GM21737 (cell line): Measurements from ENCODE around the gene SIGLEC14.
"Not testable (repeated sequence)": the region's sequence is repeated elsewhere in the genome, so short reads cannot be mapped to it uniquely, and the experiment has no call there.

Source experiments
- ATAC-seq: cut with Tn5 transposase; IDR thresholded peaks from one replicate; pipeline ENCODE4 v1.9.1; 2021; ENCODE audit warnings: mild to moderate bottlenecking, moderate library complexity; ENCODE audit not compliant: unreplicated experiment

The SIGLEC14 gene

DNA sequence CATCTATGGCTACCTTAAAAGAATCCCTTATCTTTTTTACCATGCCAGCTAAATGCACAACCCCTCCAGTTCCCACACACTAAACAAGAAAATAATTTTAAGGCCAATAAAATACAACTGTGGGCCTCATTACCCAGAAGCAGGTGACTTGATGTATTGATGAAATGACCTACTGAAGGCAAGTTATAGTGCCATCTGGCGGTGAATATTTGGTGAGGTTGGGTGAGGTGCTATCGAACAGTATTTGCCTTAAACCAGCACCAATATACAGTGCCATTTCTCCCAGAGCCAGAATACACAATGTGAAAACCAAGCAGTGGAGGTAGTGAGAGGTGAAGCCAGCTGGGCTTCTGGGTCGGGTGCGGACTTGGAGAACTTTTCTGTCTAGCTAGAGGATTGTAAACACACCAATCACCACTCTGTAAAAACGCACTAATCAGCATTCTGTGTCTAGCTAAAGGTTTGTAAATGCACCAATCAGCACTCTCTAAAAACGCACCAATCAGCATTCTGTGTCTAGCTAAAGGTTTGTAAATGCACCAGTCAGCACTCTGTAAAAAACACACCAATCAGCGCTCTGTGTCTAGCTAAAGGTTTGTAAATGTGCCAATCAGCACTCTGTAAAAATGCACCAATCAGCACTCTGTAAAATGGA is 29.4 kb upstream of the SIGLEC14 start:
- ATAC-seq: not testable (repeated sequence)

DNA sequence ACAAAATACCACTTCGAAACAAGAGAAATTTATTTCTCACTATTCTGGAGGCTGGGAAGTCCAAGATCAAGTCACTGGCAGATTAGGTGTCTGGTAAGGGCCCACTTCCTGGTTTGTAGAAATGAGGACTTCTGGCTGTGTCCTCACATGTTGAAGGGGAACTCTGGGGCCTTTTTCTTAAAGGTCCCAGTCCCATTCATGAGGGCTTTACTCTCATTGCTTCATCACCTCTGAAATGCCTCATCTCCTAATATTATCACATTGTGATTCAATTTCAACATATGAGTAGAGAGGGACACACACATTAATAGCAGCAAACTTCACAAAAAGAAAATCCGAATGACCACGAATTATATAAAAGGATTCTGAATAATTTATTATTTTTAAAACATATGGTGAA is 21.6 kb upstream of the SIGLEC14 start:
- ATAC-seq: no peak

DNA sequence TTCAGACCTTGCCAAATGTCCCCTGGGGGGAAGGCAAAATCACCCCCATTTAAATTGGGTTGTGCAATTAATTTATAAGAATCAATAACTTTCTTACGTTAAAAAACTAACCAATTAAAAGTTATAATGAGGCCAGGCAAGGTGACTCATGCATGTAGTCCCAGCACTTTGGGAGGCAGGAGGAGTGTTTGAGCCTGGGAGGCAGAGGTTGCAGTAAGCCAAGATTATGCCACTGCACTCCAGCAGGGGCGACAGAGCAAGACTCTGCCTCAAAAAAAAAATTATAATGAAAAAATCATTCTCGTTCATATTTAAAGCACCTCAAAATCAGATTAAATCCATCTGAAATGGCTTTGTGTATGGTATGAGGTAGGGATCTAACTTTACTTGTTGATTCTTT is 18.4 kb upstream of the SIGLEC14 start:
- no peak for ATAC-seq

DNA sequence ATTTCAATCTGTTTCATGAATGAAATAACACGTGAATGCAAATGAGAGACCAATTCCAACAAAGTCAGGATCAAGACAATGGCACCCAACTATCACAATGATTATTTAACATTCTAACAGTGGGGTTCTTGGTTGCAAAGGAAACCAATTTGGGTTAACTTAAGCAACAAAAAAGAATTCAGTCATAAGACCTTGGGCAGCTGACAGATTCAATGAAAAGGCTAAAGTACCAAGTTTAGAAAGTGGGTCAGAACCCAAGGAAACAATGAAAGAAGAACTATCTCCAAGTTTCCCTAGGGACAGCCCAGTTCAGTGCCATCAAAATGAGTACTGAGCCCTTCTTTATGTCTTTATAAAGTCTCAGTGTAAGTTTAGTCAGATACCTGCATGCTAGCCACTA is 17.5 kb upstream of the SIGLEC14 start:
- ATAC-seq: no peak

DNA sequence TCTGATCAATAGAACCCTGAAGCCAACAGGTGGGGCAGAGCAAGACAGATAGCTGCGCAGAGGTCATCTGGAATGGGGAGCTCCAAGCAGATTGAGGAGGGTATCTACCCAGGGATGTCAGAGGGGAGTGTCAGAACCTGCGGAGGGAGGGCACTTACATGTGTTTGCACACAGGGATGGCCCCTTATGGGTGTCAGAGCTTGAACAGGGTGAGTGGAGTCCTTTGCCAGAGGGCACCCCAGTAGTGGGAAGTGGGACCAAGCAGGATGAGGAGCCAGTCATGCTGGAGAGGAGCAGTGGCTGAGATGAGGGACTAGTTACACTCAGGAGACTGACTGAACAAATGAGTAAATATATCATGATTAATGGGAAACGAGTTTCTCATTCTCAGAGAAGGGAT is 17.0 kb upstream of the SIGLEC14 start:
- no peak for ATAC-seq

DNA sequence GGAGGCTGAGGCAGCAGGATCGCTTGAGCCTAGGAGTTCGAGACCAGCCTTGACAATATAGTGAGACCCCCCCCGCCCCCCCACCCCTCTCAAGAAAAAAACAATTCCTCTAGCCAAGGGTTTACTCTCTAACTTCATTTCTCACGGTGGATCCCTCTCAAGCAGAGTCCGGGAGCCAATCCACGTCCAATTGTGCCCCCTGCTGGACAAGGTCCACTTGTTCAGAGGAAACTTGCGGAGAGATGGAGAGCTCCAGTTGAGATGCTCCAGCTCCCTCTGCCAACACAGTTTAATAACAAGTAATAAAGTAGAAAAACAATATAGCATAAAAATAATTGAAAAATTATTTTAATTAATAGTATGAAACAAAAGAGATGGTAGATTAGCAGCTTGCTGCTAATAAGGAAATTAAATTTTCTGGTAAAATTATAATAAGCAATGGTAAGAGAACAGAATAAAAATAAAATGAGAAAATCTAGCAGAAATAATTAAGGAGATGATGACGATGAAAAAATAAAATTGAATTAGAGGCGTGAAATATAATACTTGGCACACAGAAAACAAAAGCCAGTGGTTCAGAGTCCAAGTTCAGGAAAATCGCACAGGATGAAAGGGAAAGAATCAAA is 14.5 kb upstream of the SIGLEC14 start:
- no peak for ATAC-seq

DNA sequence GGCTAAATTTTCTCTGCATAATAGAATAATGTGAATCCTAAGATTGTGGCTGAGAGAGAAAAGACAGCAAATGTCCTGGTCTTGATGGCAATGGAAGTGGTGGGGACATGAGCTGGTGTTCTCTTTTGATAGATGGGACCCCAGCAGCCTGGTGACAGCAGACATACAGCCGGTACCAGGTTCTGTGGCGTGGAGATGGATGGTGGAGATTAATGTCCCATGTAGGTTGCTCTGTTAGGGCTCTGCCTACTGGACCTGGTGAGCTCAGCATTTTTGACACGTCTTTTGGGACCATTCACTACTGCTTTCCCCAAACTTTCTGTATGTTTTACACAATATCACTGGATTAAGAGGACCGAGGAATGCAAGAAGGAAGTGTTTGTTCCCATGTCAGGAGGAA is 8.2 kb upstream of the SIGLEC14 start:
- no peak for ATAC-seq

DNA sequence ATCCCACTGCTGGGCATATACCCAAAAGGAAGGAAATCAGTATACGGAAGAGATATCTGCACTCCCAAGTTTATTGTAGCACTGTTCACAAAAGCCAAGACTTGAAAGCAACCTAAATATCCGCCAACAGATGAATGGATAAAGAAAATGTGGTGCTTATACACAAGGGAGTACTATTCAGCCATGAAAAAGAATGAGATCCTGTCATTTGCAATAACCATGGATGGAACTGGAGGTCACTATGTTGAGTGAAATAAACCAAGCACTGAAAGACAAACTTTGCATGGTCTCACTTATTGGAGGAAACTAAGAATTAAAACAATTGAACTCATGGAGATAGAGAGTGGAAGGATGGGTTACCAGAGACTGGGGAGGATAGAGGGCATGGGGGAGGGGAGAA is 6.5 kb upstream of the SIGLEC14 start:
- ATAC-seq: no peak

DNA sequence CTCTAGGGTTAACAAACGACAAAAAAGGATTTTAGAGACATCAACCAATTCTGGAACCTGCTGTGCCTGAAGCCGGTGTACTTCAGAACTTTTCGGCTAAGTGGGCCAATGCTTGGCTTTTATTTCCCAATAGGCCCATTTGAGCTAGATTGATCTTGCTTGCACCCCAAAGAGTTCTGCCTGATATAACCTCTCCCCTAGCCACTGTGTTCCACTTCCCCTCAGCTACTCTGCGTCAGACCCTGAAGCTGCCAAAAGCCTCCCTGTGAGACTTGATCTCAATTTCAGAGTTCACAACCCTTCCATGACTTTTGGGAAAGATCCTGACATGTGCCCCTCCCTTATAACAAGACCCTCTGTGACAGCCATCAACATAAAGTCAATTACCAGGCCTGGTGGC is 5.6 kb upstream of the SIGLEC14 start:
- no peak for ATAC-seq

DNA sequence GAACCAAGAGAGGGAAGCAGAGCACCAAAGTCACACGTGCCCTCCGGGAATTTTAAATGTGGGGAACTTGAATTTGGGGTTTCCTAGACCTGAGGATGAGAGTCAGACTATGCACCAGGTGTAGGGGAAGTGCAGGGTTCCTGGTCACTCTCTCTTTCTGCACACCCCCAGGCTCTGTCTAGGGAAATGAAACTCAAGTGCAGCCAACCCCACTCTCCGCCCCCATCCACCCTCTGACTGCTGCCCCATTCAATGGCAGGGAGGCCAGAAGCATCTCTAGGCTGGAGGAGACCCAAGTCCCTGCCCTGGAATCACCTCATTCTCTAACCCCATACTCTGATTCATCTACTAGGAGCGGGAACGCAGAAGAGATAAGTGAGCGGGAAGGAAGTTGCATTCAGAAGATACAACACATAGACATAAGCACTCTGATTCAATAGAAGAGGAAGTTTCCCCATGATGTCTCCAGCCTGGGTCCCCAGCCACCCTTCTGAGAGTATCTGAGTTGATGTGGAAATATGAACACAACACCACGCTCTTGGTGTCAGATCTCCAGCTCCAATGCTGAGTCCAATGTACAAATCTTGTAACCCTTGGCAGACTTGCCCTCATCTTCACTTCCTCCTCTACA is 4.7 kb upstream of the SIGLEC14 start:
- ATAC-seq: no peak

DNA sequence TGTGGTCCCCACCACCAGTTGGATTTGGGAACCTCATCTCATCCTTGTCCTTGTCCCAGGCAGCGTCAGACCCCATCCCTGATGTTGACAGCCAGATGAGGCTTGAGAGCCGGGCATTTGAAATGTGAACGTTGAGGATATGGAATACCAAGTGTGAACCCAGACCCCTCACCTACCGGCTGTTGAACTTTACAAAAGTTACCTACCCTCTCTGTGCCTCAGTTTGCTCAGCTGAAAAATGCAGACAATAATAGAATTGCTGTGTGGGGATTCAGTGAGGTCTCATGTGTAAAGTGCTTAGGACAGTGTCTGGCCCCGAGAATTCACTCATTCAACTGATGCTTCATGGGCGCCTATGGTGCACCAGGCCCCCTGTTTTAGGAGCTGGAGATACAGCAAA is 693 bp upstream of the SIGLEC14 start:
- no peak for ATAC-seq

DNA sequence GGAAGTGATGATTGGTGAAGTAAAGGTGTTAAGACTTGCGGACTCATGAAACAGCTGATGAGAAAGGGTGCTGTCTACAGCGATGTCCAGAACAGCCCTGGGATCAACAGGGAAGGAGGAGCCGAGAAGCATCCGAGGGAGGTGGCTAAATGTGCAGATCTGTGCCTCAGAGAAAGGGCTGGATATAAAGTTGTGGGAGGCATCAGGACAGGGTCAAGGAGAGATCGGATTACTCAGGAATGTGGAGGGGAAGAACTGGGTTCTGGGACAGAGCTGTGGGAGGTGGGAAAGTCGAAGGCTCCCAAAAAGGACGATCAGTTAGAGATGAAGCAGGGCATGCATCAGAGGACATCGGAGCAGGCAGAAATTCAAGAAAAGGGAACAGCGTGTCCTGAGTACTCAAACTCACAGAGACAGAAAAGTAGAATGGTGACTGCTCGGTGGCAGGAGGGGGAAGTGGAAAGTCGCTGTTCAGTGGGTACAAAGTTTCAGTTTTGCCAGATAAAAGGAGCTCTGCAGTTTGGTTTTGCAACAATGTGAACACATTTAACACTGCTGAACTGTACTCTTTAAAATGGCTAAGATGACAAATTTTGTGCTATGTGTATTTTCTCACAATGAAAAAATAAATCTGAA is 1.9 kb downstream of the SIGLEC14 start:
- ATAC-seq: no peak

DNA sequence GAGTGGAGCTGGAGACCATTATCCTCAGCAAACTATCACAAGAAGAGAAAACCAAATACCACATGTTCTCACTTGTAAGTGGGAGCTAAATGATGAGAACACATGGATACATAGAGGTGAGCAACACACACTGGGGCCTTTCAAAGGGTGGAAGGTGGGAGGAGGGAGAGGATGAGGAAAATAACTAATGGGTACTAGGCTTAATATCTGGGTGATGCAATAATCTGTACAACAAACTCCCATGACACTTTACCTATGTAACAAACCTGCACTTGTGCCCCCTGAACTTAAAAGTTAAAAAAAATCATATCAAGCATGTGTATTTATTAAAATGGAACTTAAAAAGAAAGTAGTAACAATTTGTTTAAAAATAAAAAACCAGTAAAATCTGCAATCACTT is 5.0 kb downstream of the SIGLEC14 start:
- ATAC-seq: no peak

DNA sequence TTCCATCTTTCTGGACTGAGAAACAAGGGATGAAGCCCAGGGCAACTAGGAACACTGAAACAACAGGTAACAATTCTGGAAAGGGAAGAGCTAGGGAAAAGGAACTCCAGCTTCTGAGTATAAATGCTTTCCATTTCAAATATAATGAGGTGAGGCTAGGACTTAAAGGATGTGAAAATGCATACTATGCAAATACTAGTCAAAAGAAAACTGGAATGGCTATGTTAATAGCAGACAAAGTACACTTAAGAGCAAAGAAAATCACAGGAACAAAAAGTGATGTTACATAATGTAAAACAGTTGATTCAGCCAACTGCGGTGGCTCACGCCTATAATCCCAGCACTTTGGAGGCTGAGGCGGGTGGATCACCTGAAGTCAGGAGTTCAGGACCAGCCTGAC is 6.2 kb downstream of the SIGLEC14 start:
- ATAC-seq: no peak

DNA sequence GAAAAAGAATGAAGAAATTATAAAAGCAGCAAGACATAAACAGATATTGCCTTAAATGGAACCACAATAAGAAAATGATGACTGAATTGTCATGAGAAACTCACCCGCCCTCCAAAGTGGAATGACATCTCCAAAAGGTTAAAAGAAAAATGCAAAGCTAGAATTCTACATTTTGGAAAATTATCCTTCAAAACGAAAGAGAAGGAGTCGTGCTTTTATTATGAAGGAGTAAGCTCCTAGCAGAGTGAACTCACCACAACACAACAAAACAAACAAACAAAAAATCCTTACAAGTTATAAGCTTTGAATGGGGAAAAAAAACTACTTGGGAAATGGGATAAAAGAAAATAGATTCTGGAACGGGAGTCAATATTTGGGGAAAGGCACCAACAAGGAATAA is 6.7 kb downstream of the SIGLEC14 start:
- no peak for ATAC-seq

DNA sequence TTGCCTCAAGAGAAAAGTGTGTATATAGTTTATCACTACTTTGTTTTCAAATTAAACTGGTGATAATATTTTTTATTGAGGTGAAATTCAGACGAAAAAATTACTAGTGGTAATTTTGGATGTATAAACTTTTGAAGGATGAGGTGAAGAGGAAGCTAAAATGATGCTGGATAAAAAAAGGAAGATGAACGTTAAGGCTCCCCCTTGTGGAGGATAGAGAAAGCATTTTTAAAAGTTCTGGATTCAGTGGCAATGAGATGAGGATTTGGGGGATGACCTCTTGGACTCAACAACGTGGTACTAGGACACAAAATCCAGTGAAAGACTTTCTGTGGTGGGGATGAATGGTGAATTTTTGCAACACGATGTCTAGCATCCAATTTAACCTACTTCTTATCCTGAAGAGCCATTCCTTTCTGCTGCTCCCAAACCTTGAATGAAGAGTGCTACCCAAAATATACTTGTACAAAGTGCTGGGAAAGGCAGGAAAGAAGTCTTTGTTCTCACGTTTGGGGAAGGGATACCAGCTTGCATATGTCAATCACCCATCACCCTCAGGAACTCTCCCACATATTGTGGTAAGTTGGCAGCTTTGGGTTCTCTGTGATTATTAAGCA is 9.2 kb downstream of the SIGLEC14 start:
- ATAC-seq: no peak

DNA sequence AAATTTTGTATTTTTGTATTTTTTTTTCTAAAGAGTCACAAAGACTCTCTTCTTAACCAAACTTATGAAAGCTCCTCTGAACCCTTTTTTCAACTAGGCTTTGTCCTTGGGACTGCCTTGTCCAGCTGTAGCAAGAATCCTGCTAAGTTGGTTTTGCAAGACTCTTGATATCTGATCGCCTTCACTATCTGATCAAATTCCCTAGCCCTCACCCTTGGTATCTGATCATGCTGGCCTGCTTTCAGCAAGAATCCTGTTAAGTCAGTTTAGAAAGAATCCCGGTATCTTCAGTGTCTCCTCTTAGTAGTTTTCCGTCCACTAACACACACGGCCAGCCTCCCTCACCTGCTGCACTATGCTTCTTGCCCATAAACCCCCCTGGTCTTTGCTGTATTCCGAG is 14.5 kb downstream of the SIGLEC14 start:
- no peak for ATAC-seq

DNA sequence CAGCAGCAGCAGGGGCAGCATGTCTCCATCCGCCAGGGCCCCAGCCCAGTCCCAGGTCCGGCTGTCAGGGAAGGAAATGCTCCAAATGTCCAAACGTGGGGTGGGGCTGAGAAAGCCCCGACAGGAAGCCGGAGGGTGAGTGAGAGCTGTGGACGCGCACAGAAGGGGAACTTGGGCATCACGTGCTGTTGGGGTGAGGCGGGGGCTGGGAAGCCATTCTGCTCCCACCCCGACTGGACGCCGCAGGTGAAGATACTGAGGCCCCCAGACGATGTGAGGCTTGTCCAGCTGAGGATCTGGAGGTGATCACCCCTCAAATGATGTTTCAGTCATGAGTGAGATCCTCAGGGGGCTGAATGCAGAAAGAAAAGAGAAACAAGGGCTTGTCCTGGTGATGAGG is 16.3 kb downstream of the SIGLEC14 start, which contains the start of gene SIGLEC5:
TSS of gene SIGLEC5 (minus strand) at position 87 of the 400 bp plus-strand sequence. CDS start at position 21, 66 bp downstream.
- ATAC-seq: not testable (repeated sequence)

DNA sequence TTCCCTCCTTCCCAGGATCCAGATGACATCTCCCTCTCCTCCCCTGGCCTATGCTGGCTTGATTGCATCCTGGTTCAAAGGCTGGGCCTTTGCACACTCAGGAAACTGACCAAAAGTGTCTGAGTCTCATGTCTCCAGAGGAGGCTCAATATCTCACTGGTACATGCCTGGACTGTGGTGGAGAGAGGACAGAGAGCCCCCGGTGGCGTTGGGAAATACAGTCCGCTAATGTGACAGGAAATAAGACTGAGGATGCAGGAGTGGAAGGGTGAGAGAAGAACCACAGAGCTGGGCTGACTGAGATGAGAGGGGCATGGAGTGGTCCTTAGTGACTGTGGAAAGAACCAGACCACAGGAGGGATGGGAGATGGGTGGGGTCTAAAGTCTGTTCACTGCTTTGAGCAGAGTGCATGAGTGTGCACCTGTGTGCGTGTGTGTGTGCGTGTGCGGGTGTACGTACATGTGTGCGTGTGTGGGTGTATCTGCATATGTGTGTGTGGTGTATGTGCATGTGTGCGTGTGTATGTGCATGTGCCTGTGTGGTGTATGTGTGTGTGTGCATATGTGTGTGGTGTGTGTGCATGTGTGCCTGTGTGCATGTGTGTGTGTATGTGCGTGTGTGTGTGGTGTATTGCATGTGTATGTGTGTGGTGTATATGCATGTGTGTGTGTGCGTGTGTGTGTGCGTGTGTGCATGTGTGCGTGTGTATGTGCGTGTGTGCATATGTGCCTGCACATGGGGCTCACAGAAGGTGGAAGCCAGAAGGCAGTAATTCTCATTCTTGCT is 18.3 kb downstream of the SIGLEC14 start:
- ATAC-seq: no peak

DNA sequence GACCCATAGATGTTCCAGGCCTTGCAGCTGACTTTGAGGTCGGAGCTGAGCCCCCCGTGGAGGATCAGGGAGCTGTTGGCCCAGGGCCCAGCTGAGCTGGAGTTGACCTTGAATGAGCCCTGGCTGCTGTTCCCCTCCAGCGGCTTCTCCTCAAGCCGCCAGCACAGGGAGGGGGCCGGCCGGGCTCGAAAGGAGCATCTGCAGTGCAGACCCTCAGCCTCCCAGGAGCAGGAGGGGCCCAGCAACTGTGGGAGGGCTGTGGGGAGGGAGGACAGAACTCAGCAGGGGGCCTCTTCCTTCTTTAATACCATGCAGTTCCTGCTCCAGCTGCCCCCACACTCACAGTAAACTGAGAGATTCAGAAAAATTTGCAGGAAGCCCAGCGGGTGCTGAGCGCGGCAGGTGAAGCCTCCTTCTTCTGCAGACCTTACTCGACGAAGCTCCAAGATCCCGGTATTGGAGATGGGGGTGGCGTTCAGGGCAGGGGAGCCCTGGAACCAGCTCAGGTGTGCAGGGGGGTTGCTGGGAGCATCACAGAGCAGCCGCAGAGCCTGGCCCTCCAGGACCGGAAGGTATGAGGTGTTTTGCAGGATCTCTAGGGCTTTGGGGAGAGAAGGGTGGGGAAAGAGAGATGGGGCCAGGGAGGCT is 19.0 kb downstream of the SIGLEC14 start:
- no peak for ATAC-seq
